ENCODE measurements around the gene KIAA0930.

- no peak for TF ChIP-seq POLR2A (IDR thresholded peaks at IDR 0.05)
- TF ChIP-seq, protein P1, sequence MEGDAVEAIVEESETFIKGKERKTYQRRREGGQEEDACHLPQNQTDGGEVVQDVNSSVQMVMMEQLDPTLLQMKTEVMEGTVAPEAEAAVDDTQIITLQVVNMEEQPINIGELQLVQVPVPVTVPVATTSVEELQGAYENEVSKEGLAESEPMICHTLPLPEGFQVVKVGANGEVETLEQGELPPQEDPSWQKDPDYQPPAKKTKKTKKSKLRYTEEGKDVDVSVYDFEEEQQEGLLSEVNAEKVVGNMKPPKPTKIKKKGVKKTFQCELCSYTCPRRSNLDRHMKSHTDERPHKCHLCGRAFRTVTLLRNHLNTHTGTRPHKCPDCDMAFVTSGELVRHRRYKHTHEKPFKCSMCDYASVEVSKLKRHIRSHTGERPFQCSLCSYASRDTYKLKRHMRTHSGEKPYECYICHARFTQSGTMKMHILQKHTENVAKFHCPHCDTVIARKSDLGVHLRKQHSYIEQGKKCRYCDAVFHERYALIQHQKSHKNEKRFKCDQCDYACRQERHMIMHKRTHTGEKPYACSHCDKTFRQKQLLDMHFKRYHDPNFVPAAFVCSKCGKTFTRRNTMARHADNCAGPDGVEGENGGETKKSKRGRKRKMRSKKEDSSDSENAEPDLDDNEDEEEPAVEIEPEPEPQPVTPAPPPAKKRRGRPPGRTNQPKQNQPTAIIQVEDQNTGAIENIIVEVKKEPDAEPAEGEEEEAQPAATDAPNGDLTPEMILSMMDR (IDR thresholded peaks at IDR 0.05), result no peak
Observed at GRCh38 chr22:45207981-45208664, 32.6 kb downstream of the KIAA0930 start.

Measured in right lobe of liver (tissue), 4 donors.